ENCODE results near the gene PLA2G4C. TPM values are rescaled to one million over a fixed set of nuclear protein-coding genes. Genes with fewer than 3 reads are reported as not detected.
"Not testable (repeated sequence)": the region's sequence is repeated elsewhere in the genome, so short reads cannot be mapped to it uniquely, and the experiment has no call there.

Gene PLA2G4C
- polyA plus RNA-seq, 3 donors, result 3.8 to 14.5 (median 8.5) TPM

DNA sequence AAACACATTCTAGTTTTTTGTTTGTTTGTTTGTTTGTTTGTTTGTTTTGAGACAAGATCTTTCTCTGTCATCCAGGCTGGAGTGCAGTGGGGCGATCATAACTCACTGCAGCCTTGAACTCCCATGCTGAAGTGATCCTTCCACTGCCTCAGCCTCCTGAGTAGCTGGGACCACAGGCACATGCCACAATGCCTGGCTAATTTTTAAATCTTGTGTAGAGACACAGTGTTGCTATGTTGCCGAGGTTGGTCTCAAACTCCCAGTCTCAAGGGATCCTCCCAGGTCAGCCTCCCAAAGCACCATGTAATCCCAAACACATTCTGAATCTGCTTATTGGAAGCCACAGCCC lies 15.8 kb downstream of the PLA2G4C start:
- H3K4me1 Mint-ChIP-seq, result no peaks in the 10 kb centered on the region
- Histone ChIP-seq H4K20me1 (ENCODE audit: insufficient read depth, low read length) (no peaks in the 10 kb centered on the region), H3K79me2 (ENCODE audit: insufficient read depth, low read length) (no peaks in the 10 kb centered on the region), H3K4me1 (ENCODE audit: control insufficient read depth in 1 of 2, insufficient read depth in 2 of 2, low read length in 2 of 2) (no peaks in the 10 kb centered on the region), H3K9ac (ENCODE audit: insufficient read depth, low read length, poor library complexity, severe bottlenecking) (no peak overlapping the region), H3K27me3 (ENCODE audit: control insufficient read depth in 2 of 2, insufficient read depth in 2 of 2, low read length in 2 of 2) (no peaks in the 10 kb centered on the region), H3K4me3 (replicated peaks in 1 of 3; ENCODE audit: low read depth in 2 of 3, low read length in 3 of 3) (no peak overlapping the region), H3K4me2 (replicated peaks; ENCODE audit: extremely low read depth, low read length, poor library complexity, severe bottlenecking) (no peak overlapping the region), H2AFZ (ENCODE audit: insufficient read depth, low read depth, low read length, poor library complexity, severe bottlenecking) (no peak overlapping the region), H3K27ac (ENCODE audit: low read depth in 1 of 2, low read length in 2 of 2) (no peak overlapping the region), H3K9me3 (replicated peaks in 1 of 2; ENCODE audit: control insufficient read depth in 1 of 2, insufficient read depth in 1 of 2, low read length in 2 of 2) (peaks cover 0 to 8% of the 10 kb centered on the region in 2 donors), H3K36me3 (replicated peaks in 1 of 2; ENCODE audit: control insufficient read depth in 1 of 2, insufficient read depth in 2 of 2, low read length in 2 of 2) (no peaks in the 10 kb centered on the region)
- no peak for DNase-seq
- H3K36me3 Mint-ChIP-seq, result peaks cover 0 to 2% of the 10 kb centered on the region in 2 donors
- intact Hi-C loops (cut with micrococcal nuclease), result no loop called here
- TF ChIP-seq, protein P1, sequence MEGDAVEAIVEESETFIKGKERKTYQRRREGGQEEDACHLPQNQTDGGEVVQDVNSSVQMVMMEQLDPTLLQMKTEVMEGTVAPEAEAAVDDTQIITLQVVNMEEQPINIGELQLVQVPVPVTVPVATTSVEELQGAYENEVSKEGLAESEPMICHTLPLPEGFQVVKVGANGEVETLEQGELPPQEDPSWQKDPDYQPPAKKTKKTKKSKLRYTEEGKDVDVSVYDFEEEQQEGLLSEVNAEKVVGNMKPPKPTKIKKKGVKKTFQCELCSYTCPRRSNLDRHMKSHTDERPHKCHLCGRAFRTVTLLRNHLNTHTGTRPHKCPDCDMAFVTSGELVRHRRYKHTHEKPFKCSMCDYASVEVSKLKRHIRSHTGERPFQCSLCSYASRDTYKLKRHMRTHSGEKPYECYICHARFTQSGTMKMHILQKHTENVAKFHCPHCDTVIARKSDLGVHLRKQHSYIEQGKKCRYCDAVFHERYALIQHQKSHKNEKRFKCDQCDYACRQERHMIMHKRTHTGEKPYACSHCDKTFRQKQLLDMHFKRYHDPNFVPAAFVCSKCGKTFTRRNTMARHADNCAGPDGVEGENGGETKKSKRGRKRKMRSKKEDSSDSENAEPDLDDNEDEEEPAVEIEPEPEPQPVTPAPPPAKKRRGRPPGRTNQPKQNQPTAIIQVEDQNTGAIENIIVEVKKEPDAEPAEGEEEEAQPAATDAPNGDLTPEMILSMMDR (IDR thresholded peaks at IDR 0.05), result no peak
- WGBS (ENCODE audit: insufficient coverage), result 80% methylated on average over 1 of the region's 2 CpGs
- H3K4me3 Mint-ChIP-seq, result no peak overlapping the region
- no peak overlapping the region for H3K27ac Mint-ChIP-seq
- H3K27me3 Mint-ChIP-seq (ENCODE audit: low read depth in 3 of 3), result peaks cover 4 to 5% (median 5%) of the 10 kb centered on the region in 3 donors
- peaks cover 0 to 14% (median 5%) of the 10 kb centered on the region in 7 donors for H3K9me3 Mint-ChIP-seq

DNA sequence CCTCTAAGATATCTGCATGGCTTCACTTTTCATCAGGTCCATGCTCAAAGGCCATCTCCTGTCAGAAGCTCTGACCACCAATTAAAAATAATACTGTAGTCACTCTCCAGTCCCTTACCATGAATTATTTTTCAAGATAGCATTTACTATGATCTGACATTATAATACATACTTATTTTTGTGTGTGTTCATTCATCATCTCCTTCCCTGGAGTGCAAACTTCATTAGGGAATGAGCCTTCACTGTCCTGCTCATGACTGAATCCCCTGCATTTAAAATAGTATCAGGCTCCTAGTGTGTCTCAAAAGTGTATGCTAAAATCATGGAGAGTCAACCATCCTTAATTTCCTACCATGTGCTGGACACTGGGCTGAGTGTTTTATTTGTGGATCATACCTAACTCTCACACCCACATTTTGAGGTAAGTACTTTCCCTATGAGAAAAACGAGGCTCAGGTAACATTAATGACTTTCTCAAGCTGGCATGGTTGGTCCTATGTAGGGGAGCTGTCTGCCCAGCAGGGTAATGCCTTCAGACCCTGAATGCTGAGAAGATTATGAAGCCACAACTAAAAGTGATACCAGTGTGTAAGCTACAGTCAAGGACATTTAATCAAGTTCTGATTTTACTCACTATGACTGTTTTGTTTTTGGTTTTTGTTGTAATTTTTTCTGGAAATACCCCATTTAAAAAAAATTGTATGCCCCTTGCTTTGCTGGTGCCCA lies 16.3 kb downstream of the PLA2G4C start:
- TF ChIP-seq, protein P1 (IDR thresholded peaks at IDR 0.05), result no peak
- intact Hi-C loops (cut with micrococcal nuclease), result no loop called here
- Histone ChIP-seq H3K9me3 (replicated peaks in 1 of 2; ENCODE audit: control insufficient read depth in 1 of 2, insufficient read depth in 1 of 2, low read length in 2 of 2) (peaks cover 0 to 8% of the 10 kb centered on the region in 2 donors), H3K9ac (ENCODE audit: insufficient read depth, low read length, poor library complexity, severe bottlenecking) (no peak overlapping the region), H4K20me1 (ENCODE audit: insufficient read depth, low read length) (no peaks in the 10 kb centered on the region), H3K36me3 (replicated peaks in 1 of 2; ENCODE audit: control insufficient read depth in 1 of 2, insufficient read depth in 2 of 2, low read length in 2 of 2) (no peaks in the 10 kb centered on the region), H3K4me2 (replicated peaks; ENCODE audit: extremely low read depth, low read length, poor library complexity, severe bottlenecking) (no peak overlapping the region), H2AFZ (ENCODE audit: insufficient read depth, low read depth, low read length, poor library complexity, severe bottlenecking) (no peak overlapping the region), H3K4me3 (replicated peaks in 1 of 3; ENCODE audit: low read depth in 2 of 3, low read length in 3 of 3) (no peak overlapping the region), H3K4me1 (ENCODE audit: control insufficient read depth in 1 of 2, insufficient read depth in 2 of 2, low read length in 2 of 2) (no peaks in the 10 kb centered on the region), H3K79me2 (ENCODE audit: insufficient read depth, low read length) (no peaks in the 10 kb centered on the region), H3K27me3 (ENCODE audit: control insufficient read depth in 2 of 2, insufficient read depth in 2 of 2, low read length in 2 of 2) (no peaks in the 10 kb centered on the region), H3K27ac (ENCODE audit: low read depth in 1 of 2, low read length in 2 of 2) (no peak overlapping the region)
- no CpG with 5 or more reads among the region's 1 CpG for whole genome bisulfite sequencing (ENCODE audit: insufficient coverage)
- no peak overlapping the region for H3K27ac Mint-ChIP-seq
- peaks cover 4 to 5% (median 5%) of the 10 kb centered on the region in 3 donors for H3K27me3 Mint-ChIP-seq (ENCODE audit: low read depth in 3 of 3)
- H3K4me1 Mint-ChIP-seq, result no peaks in the 10 kb centered on the region
- H3K4me3 Mint-ChIP-seq, result no peak overlapping the region
- no peak for DNase-seq
- H3K9me3 Mint-ChIP-seq, result peaks cover 0 to 14% (median 5%) of the 10 kb centered on the region in 7 donors
- peaks cover 0 to 2% of the 10 kb centered on the region in 2 donors for H3K36me3 Mint-ChIP-seq

DNA sequence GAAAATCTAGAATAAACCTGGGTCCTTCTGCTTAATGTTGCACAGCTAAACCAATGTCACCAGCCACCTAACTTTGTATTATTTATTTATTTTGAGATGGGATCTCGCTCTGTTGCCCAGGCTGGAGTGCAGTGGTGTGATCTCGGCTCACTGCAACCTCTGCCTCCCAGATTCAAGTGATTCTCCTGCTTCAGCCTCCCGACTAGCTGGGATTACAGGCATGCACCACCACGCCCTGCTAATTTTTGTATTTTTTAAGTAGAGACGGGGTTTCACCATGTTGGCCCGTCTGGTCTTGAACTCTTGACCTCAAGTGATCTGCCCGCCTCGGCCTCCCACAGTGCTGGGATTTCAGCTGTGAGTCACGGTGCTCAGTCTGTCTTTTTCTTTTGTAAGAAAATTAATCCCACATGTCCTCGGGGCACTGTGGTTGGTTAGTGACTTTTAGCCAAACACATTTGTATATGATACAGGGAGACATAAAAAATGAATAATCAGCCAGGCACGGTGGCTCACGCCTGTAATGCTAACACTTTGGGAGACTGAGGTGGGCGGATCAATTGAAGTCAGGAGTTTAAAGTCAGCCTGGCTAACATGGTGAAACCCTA lies 19.4 kb downstream of the PLA2G4C start:
- peaks cover 0 to 17% (median 5%) of the 10 kb centered on the region in 7 donors for H3K9me3 Mint-ChIP-seq
- H3K4me3 Mint-ChIP-seq; H3K27ac ChIP-seq (ENCODE audit: low read depth in 1 of 2, low read length in 2 of 2); H3K4me1 ChIP-seq (ENCODE audit: control insufficient read depth in 1 of 2, insufficient read depth in 2 of 2, low read length in 2 of 2); H4K20me1 ChIP-seq (ENCODE audit: insufficient read depth, low read length); H3K4me3 ChIP-seq (replicated peaks in 1 of 3; ENCODE audit: low read depth in 2 of 3, low read length in 3 of 3); intact Hi-C loops (cut with micrococcal nuclease); H3K27me3 Mint-ChIP-seq (ENCODE audit: low read depth in 3 of 3); DNase-seq; H3K4me2 ChIP-seq (replicated peaks; ENCODE audit: extremely low read depth, low read length, poor library complexity, severe bottlenecking); H3K9ac ChIP-seq (ENCODE audit: insufficient read depth, low read length, poor library complexity, severe bottlenecking); H3K36me3 ChIP-seq (replicated peaks in 1 of 2; ENCODE audit: control insufficient read depth in 1 of 2, insufficient read depth in 2 of 2, low read length in 2 of 2); H3K36me3 Mint-ChIP-seq; H2AFZ ChIP-seq (ENCODE audit: insufficient read depth, low read depth, low read length, poor library complexity, severe bottlenecking); H3K79me2 ChIP-seq (ENCODE audit: insufficient read depth, low read length); H3K4me1 Mint-ChIP-seq; H3K27me3 ChIP-seq (ENCODE audit: control insufficient read depth in 2 of 2, insufficient read depth in 2 of 2, low read length in 2 of 2); H3K9me3 ChIP-seq (replicated peaks in 1 of 2; ENCODE audit: control insufficient read depth in 1 of 2, insufficient read depth in 1 of 2, low read length in 2 of 2); H3K27ac Mint-ChIP-seq: not testable (repeated sequence)
- WGBS (ENCODE audit: insufficient coverage), result 96% methylated on average over 8 of the region's 13 CpGs
